ENCODE data around the gene PCGF2.

The PCGF2 gene

GRCh38 chr17:38710604-38710962, 37.6 kb downstream of the PCGF2 start:
- peaks cover 5% of the 10 kb centered on the region for H3F3A ChIP-seq (ENCODE audit: insufficient read depth, low read length)
- no peak for DNase-seq
- H3K27ac ChIP-seq (ENCODE audit: low read length), result no peak overlapping the region
- H3K4me1 ChIP-seq (ENCODE audit: low read length), result peaks cover 6% of the 10 kb centered on the region; the same call in 1 of the 2 replicates
- peaks cover 54% of the 10 kb centered on the region for H3K79me2 ChIP-seq (ENCODE audit: low read length)
- H3K9ac ChIP-seq (ENCODE audit: low read length), result no peak overlapping the region
- no peak overlapping the region for H3K4me2 ChIP-seq (ENCODE audit: low read depth, low read length)
- H3K9me2 ChIP-seq (replicated peaks; ENCODE audit: insufficient read depth, low read length), result no peaks in the 10 kb centered on the region
- 0 out of 2 replicates have a peak, but pooled peaks cover 5% of the 10 kb centered on the region for H3K36me3 ChIP-seq (replicated peaks; ENCODE audit: insufficient read depth, low read length)
- no peak overlapping the region for H3K4me3 ChIP-seq (ENCODE audit: low read length)
- no peaks in the 10 kb centered on the region for H3K27me3 ChIP-seq (replicated peaks; ENCODE audit: insufficient read depth, low read length)
- no peaks in the 10 kb centered on the region for H4K20me1 ChIP-seq (ENCODE audit: insufficient read depth, low read length)
- no peak overlapping the region for H2AFZ ChIP-seq (ENCODE audit: low read length)
- TF ChIP-seq EZH2 (optimal IDR thresholded peaks at IDR 0.05; ENCODE audit: low read depth, low read length), result no peak
- no peak for TF ChIP-seq CTCF (IDR thresholded peaks at IDR 0.05; ENCODE audit: low read length)
- no peak for TF ChIP-seq EZH2phosphoT487 (IDR thresholded peaks at IDR 0.05; ENCODE audit: low read length)
- H3K9me3 ChIP-seq (replicated peaks; ENCODE audit: insufficient read depth, low read length), result no peaks in the 10 kb centered on the region

- H3K9me3 ChIP-seq (replicated peaks; ENCODE audit: insufficient read depth, low read length), result no peaks in the 10 kb centered on the region
- no peak overlapping the region for H3K4me3 ChIP-seq (ENCODE audit: low read length)
- no peaks in the 10 kb centered on the region for H4K20me1 ChIP-seq (ENCODE audit: insufficient read depth, low read length)
- DNase-seq, result no peak
- no peak overlapping the region for H3K9ac ChIP-seq (ENCODE audit: low read length)
- no peaks in the 10 kb centered on the region for H3K9me2 ChIP-seq (replicated peaks; ENCODE audit: insufficient read depth, low read length)
- H3F3A ChIP-seq (ENCODE audit: insufficient read depth, low read length), result peaks cover 5% of the 10 kb centered on the region
- H3K36me3 ChIP-seq (replicated peaks; ENCODE audit: insufficient read depth, low read length), result 0 out of 2 replicates have a peak, but pooled peaks cover 5% of the 10 kb centered on the region
- H2AFZ ChIP-seq (ENCODE audit: low read length), result no peak overlapping the region
- no peaks in the 10 kb centered on the region for H3K27me3 ChIP-seq (replicated peaks; ENCODE audit: insufficient read depth, low read length)
- no peak for TF ChIP-seq EZH2 (optimal IDR thresholded peaks at IDR 0.05; ENCODE audit: low read depth, low read length)
- no peak for TF ChIP-seq CTCF (IDR thresholded peaks at IDR 0.05; ENCODE audit: low read length)
- TF ChIP-seq EZH2phosphoT487 (IDR thresholded peaks at IDR 0.05; ENCODE audit: low read length), result no peak
- H3K4me1 ChIP-seq (ENCODE audit: low read length), result peaks cover 6% of the 10 kb centered on the region; the same call in 1 of the 2 replicates
- H3K27ac ChIP-seq (ENCODE audit: low read length), result no peak overlapping the region
- H3K4me2 ChIP-seq (ENCODE audit: low read depth, low read length), result no peak overlapping the region
- H3K79me2 ChIP-seq (ENCODE audit: low read length), result peaks cover 54% of the 10 kb centered on the region
Measured at GRCh38 chr17:38709864-38710603, 38.1 kb downstream of the PCGF2 start.

- no peaks in the 10 kb centered on the region for H4K20me1 ChIP-seq (ENCODE audit: insufficient read depth, low read length)
- H3K27me3 ChIP-seq (replicated peaks; ENCODE audit: insufficient read depth, low read length), result no peaks in the 10 kb centered on the region
- H3K79me2 ChIP-seq (ENCODE audit: low read length), result peaks cover 60% of the 10 kb centered on the region
- no peaks in the 10 kb centered on the region for H3K9me3 ChIP-seq (replicated peaks; ENCODE audit: insufficient read depth, low read length)
- no peaks in the 10 kb centered on the region for H3K9me2 ChIP-seq (replicated peaks; ENCODE audit: insufficient read depth, low read length)
- H3F3A ChIP-seq (ENCODE audit: insufficient read depth, low read length), result peaks cover 11% of the 10 kb centered on the region
- DNase-seq, result no peak
- peaks cover 6% of the 10 kb centered on the region; the same call in 1 of the 2 replicates for H3K4me1 ChIP-seq (ENCODE audit: low read length)
- 0 out of 2 replicates have a peak, but pooled peaks cover 5% of the 10 kb centered on the region for H3K36me3 ChIP-seq (replicated peaks; ENCODE audit: insufficient read depth, low read length)
- TF ChIP-seq EZH2phosphoT487 (IDR thresholded peaks at IDR 0.05; ENCODE audit: low read length) (no peak), CTCF (IDR thresholded peaks at IDR 0.05; ENCODE audit: low read length) (no peak)
- H3K9ac ChIP-seq (ENCODE audit: low read length), result no peak overlapping the region
- no peak overlapping the region for H3K4me2 ChIP-seq (ENCODE audit: low read depth, low read length)
- no peak overlapping the region for H3K4me3 ChIP-seq (ENCODE audit: low read length)
- no peak overlapping the region for H2AFZ ChIP-seq (ENCODE audit: low read length)
- H3K27ac ChIP-seq (ENCODE audit: low read length), result no peak overlapping the region
Measured at GRCh38 chr17:38709104-38709820, 38.9 kb downstream of the PCGF2 start.
